ENCODE measurements around the gene PINK1.

- TF ChIP-seq, protein P1, sequence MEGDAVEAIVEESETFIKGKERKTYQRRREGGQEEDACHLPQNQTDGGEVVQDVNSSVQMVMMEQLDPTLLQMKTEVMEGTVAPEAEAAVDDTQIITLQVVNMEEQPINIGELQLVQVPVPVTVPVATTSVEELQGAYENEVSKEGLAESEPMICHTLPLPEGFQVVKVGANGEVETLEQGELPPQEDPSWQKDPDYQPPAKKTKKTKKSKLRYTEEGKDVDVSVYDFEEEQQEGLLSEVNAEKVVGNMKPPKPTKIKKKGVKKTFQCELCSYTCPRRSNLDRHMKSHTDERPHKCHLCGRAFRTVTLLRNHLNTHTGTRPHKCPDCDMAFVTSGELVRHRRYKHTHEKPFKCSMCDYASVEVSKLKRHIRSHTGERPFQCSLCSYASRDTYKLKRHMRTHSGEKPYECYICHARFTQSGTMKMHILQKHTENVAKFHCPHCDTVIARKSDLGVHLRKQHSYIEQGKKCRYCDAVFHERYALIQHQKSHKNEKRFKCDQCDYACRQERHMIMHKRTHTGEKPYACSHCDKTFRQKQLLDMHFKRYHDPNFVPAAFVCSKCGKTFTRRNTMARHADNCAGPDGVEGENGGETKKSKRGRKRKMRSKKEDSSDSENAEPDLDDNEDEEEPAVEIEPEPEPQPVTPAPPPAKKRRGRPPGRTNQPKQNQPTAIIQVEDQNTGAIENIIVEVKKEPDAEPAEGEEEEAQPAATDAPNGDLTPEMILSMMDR (conservative IDR thresholded peaks at IDR 0.05; ENCODE audit: low read depth, low read length): no peak
- TF ChIP-seq EZH2 (IDR thresholded peaks at IDR 0.05; ENCODE audit: borderline replicate concordance, low read depth, low read length, poor library complexity, severe bottlenecking): no peak
These were observed 22.3 kb upstream of the PINK1 start for GRCh38 chr1:20610970-20611369.
